HG03442 (cell line): ENCODE measurements around the gene DNAAF6.

Experiments
- ATAC-seq: cut with Tn5 transposase; IDR thresholded peaks from one replicate; pipeline ENCODE4 v1.9.1; 2021; ENCODE audit warnings: mild to moderate bottlenecking, moderate library complexity; ENCODE audit not compliant: unreplicated experiment

DNAAF6 gene

DNA sequence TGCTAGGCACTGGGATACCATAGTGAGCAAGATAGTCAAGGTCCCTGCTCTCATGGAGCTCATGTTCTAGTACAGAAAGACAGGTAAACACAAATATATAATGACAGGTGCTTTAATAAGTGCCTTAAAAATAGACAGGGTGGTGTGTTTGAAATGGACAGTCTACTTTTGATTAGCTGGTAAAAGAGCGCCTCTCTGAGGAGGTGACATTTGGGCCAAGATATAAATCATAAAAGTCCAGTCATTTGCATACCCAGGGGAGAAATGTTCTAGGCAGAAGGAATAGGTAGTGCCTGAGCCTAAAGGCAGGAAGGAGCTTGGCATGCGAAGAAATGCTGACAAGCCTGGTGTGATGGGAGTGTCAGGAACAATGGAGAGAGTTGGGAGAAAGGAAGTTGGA lies 83.6 kb downstream of the DNAAF6 start:
- no peak for ATAC-seq

DNA sequence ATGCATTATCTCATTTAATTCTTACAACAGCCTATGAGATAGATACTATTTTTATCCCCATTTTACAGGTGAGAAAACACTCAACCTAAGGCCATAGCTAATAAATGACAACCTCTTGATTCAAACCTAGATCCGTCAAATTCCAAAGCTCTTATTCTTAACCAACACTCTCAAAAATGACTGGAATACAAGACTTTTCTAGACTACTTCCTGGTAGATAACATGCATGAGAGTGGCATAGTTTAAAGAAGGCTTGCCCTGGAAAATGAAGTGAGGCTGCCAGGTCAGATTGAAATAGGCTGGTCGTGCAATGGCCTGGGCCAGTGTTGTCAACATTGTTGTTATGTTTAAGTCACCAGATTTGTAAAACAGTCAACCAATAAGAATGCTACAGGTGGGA lies 86.6 kb downstream of the DNAAF6 start:
- ATAC-seq, result no peak
